Epidermal melanocyte (primary cell): Measurements from ENCODE around the gene ACVR1B.

Source experiments
- DNase-seq: peaks from one replicate; pipeline ENCODE4 v3.0.0; 2011; ENCODE audit warnings: low spot score; ENCODE audit not compliant: insufficient read length

ACVR1B gene

DNA sequence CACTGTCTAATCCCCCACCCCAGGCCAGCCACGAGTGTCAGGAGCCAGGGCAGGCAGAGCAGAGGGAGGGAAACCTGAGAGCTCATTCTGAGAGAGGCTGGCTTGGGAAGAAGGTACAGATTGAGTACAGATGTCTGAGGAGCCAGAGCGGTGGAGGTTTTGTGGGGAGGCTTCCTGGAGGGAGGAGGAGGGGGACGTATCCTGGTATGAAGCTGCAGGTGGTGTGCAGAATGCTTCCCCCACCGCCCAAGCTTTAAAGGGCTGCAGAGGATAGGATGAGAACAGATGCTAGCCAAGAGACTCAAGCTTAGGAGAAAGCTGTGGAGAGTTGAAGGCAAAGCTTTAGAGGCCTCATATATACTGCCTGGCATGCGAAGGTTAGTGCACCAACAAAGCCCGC is 52.1 kb downstream of the ACVR1B start:
- DNase-seq = no peak

DNA sequence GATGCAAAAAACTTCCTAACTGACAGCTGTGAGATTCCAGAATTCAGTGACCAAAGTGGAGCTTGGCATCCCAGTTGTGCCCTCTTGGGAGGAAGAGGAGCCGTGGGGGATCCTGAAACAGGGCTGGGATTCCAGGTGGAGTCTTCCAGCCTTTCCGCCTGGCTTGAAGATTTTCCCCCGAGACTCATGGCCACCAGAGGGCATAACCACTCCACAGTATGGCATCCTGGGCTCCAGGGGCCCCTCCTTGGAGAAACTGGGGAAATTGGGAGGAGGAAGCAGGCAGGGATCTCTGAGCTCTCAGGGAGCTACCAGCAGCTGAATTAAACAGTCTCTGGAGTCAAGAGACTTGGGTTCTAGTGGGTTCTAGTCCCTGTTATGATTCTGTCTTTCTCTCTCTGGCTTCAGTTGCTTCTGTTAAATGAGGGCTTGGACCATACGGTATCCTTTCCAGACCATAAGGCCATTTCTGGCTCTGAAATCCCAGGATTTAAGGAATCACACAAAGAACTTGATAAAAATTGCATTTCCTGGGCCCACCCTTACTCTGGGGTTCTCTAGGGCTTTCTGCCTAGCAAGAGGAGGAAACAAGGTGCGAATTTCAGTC is 52.6 kb downstream of the ACVR1B start:
- peak; percentile 92 for DNase-seq

DNA sequence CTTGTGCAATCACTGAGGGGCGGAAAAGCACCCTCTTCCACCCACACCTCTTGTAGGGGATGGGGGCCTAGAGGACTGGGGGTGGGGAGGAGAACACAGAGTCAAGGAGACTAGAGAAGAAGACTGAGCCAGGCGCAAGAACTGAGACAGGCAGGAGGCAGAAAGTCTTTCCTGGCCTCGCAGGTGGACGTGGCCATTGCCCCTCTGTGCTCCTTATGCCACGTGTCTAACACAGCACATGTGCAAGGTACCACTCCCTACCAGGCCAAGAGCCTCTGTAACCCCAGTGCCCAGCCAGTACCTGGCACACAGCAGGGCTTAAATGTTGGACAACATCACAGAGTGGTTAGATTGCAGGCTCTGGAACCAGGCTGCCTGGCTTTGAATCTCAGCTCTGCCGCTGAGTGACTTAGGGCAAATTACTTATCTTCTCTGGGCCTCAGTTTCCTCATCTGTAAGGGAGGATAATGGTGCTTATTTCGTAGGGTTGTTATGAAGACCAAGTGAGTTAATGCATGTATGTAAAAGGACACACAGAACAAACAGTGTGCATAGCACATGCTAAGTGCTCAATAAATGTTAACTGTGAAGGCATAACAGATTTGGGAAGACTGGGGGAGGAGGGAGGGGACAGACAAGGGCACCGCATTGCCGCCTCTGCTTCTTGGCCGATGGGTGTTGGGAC is 53.9 kb downstream of the ACVR1B start:
- DNase-seq = no peak

DNA sequence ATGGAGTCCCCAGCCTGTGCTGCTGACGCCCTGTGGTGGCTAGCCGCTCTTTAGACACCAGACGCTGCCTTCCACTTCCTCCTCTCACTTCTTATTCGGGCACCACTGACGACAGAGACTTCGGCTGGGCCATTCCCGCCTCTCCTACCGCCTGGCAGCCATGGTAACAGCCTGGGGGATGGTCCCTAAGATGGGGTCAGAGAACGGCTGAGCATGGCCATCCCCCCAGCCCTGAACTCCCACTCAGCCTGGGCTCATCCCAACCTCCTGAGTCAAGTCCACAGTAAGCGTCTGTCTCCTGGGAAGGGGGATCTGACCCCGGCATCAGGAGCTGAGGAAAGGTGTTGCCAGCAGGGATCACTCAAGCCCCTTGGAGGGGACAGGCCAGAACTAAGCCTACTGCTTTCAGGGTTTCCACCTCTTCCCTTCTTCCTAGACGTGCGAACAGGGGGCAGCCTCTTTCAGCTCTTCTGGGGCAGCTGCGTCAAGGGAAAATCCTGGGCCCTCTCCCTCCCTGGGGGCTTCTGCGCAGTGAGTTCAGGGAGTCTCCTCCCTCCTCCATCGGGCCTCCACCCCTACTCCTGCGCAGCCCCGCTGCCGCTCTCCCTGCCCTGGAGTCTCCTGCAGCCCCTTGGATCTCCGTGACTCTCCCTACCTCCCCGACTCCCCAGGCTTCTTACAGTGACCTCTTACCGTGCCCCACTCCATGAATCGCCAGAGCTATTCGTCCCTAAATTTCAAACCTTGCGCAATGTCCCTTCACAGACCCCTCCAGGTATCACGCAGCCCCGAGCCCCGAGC is 54.6 kb downstream of the ACVR1B start:
- no peak for DNase-seq

DNA sequence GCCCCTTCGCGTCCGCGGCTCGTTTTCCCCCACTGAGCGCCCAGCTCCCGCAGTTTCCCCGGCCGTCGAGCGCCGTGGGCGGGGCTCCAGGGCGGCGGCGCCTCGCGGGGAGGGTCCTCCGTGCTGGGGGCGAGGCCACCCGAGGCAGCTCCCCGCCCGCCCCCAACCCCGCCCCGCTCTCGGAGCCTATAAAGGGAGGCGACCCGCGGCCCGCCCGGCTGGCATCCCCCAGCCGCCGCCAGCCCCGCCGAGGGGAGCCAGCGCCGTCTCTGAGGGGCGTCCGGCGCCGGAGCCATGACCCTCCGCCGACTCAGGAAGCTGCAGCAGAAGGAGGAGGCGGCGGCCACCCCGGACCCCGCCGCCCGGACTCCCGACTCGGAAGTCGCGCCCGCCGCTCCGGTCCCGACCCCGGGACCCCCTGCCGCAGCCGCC is 55.2 kb downstream of the ACVR1B start, which contains the start of gene TAMALIN:
TSS of gene TAMALIN (plus strand) at position 221 of the 432 bp plus-strand sequence. CDS start at position 295, 74 bp downstream.
- DNase-seq = peak; percentile 76

DNA sequence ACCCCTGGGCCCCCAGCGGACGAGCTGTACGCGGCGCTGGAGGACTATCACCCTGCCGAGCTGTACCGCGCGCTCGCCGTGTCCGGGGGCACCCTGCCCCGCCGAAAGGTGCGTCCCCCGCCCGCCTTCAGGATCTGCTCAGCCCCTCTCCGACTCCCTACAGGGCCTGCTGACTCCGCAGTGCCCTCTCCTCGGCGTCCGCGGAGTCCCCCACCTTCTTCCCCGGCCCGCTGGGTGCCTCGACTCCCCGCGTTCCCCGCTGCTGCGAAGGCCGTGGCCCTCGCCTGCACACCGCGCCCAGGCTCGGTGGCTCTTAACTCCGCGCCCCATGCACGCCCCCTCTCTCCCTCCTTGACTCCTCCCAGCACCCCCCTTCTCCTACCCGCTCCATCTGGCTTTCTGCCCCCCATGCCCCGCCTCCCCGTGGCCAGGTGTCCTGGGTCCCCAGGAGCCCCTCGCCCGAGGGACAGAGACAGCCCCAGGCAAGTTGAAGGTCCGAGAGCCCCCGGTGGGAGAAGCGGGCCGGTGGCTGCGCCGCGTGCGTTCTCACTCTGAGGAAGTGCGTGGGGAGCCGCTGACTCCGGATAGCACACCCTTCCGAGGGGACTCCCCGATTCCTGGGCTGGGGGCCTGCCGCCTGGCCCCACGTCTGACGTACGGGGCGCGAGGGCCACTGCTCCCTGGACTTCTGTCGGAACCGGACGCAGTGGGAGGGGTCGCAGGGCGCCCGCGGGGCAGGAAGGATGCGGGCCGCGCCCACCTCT is 55.8 kb downstream of the ACVR1B start:
- DNase-seq = no peak

DNA sequence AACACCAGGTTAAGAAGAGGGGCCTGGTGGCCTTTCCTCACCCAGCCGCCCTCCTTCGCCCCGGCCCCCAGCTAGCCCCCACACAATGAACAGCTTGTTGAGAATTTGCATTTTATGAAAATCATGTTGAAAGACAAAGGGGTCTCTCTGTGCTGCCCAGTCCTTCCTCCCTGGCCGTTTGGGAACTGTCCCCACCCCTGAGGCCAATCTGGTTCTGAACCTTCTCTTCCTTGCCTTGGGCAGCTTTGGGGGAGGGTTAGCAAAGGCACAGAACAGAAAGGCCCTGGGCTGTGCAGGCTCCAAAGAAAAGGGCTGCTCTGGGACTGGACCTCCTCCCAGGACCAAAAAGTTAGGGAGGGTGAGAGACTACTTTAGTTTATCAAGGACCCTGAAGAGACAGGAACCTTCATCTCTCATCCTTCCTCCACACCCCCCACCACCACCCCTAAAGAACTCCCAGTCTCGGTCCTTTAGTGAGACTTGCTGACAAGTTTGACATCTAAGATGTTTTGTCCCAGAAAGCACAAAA is 56.5 kb downstream of the ACVR1B start:
- DNase-seq = no peak

DNA sequence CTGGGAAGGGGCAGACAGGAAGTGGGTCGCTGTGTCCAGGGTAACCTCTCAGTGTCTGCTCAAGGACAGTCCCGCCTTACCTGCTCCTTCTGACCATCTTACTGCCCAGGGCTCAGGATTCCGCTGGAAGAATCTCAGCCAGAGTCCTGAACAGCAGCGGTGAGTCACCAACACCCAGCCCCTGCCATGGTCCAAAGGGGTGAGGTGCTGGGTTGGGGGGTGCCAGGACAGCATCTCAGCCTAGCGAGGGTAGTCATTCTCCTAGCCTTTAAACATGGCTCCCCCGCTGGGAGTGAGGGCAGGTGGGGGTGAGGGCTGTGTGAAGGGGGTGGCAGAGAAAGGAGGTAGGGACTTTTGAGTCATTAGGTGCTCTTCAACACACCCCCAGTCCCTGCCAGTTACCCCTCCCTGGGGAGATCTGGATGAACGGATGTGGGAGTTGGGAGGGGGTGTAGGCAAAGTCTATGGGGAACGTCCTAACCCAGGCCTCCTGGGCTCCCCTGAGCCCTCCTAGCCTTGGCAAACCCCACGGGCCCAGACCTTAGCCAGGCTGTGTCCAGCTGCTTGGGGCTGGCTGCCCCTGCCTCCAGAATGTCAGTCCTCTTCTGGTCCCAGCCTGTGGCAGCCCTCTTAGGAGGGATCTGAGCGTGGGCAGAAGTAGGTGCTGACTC is 57.7 kb downstream of the ACVR1B start:
- DNase-seq = no peak

DNA sequence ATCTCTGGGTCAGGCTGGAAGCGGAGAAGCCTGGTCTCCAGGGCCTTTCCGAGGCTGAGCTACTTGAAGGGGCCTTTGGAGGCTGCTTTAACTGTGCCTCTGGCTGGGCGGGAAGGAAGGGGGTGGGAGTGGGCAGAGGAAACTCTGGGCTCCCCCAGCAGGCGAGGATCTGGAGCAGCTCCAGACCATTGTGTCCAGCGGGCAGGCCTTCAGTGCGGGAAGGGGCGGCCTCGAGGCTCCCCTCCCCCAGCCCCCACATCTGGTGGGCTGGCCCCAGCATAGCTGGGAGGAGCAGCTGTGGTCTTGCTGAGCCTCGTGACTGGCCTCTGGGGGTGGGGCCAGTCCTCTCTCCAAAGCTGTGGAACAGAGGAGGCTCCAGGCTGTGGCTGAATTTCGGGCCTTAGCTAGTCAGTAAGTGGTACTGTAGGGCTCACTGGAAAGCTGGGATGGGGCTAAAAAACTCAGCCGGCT is 58.7 kb downstream of the ACVR1B start:
- peak; percentile 100 for DNase-seq

DNA sequence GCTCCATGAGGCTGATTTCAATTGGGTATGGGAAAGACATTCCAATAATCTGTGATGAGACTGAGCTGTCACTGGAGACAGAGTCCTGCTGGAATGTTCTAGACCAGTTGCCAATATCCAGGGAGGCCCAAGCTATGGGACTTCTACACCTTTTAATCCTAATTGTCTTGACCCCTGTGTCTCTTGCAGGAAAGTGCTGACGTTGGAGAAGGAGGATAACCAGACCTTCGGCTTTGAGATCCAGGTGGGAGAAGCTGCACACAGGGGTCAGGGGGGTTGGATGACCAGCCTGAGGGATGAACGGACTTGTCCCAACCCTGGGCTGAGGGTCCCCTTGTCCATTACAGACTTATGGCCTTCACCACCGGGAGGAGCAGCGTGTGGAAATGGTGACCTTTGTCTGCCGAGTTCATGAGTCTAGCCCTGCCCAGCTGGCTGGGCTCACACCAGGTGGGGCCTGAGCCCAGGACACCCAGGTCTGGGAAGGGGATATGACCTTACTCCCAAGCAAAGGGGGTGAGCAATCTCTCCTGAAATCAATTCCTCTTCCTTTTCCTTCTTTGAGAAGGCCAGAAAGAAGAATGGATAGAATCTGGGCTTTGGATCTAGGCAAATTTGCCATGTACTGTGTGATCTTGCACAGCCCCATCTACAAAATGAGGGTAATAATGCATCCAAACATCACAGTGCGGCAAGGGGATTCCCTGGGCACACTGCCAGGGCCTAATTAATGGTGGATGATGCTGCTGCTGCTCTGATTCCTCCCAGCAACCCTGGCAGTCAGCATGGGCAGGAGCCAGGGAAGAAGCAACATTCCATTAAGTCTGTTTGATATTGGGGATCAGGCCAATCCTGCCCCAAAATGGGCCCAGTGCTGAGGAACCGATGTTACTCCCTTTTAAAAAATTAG is 59.4 kb downstream of the ACVR1B start:
- DNase-seq = peak; percentile 61

DNA sequence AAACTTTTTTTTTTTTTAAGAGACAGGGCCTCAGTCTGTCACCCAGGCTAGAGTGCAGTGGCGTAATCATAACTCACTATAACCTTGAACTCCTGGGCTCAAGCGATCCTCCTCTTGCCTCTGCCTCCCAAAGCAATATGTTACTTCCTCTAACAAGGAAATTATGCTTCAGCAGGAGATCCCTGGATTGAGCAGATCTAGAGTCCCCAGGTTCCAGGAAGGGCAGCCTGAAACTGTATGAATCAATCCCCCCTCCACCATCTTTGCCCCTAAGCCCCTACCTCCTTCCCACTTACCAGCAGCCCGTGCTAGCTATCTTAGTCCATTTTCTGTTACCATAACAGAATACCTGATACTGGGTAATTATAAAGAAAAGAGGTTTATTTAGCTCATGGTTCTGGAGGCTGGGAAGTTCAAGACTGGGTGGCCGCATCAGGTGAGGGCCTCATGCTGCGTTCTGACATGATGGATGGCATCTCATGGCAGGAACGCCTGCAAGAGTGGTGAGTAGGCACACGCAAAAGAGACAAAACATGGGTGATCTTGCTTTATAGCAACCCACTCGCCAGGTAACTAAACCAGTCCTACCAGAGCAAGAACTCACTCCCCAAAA is 60.2 kb downstream of the ACVR1B start:
- no peak for DNase-seq

DNA sequence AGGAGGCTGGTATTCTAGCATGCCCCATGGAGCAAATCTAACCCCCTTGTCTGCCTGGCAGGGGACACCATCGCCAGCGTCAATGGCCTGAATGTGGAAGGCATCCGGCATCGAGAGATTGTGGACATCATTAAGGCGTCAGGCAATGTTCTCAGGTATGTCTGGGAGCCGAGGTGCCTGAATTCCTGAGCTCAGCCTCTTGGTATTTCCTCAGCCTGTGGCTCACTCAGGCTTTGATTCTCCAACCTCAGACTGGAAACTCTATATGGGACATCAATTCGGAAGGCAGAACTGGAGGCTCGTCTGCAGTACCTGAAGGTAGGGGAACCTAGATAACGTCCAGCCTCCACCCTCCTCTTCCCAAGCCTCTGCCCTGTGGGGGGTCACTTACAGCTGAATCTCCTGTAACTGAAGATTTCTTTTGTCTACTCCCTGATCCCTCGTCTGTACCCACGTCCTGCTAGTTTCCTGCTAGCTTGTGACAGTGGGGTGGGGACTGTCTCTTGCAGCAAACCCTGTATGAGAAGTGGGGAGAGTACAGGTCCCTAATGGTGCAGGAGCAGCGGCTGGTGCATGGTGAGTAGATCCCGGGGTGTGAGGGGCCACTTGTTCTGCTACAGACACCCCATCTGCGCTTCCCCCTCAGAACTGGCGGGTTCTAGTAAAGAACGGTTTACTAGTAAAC is 62.3 kb downstream of the ACVR1B start:
- no peak for DNase-seq

DNA sequence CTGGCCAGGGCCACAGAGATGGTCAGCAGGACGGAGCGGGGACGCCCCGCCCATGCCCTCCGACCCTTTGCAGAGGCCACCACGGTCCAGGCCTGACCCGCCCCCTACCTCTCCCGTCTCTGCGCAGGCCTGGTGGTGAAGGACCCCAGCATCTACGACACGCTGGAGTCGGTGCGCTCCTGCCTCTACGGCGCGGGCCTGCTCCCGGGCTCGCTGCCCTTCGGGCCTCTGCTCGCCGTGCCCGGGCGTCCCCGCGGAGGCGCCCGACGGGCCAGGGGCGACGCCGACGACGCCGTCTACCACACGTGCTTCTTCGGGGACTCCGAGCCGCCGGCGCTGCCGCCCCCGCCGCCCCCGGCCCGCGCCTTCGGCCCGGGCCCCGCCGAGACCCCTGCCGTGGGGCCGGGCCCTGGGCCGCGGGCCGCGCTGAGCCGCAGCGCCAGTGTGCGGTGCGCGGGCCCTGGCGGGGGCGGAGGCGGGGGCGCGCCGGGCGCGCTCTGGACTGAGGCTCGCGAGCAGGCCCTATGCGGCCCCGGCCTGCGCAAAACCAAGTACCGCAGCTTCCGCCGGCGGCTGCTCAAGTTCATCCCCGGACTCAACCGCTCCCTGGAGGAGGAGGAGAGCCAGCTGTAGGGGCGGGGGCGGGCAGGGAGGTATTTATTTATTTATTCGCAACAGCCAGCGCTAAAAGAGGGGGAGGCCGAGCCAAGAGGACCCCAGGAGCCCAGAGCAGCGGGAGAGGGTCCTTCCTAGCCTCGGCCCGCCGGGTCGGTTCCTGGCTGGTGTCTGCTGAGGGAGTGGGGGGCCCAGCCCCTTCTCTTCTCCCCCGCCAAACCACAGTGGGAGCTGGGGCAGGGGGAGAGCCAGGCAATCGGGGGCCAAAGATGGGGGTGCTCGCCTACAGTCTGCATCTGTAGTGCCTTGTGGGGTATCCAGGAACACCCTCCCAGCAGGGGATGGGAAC is 63.4 kb downstream of the ACVR1B start:
- no peak for DNase-seq

DNA sequence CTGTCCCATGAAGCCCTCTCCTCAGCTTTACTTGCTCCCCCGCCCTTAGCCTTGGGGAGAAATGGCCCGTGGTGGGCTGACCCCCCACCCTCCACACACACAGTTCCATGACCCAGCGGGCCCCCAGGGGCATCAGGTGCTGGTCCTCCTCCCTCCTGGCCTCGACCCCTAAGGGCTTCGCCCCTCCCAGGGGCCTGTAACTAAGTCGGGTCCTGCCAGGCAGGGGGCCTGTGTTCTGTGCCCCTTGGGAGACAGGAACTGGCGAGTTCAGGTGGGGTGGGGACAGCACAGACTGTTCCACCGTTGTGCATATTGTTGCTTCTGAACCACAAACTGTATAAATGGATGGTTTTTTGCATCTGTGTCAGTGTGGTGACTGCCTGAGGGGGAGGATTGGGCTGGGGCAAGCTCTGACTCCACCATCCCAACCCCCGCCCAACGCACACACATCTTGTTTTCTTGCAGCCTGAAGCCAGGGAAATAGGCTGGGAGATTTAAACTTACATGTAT is 64.1 kb downstream of the ACVR1B start:
- peak; percentile 64 for DNase-seq

DNA sequence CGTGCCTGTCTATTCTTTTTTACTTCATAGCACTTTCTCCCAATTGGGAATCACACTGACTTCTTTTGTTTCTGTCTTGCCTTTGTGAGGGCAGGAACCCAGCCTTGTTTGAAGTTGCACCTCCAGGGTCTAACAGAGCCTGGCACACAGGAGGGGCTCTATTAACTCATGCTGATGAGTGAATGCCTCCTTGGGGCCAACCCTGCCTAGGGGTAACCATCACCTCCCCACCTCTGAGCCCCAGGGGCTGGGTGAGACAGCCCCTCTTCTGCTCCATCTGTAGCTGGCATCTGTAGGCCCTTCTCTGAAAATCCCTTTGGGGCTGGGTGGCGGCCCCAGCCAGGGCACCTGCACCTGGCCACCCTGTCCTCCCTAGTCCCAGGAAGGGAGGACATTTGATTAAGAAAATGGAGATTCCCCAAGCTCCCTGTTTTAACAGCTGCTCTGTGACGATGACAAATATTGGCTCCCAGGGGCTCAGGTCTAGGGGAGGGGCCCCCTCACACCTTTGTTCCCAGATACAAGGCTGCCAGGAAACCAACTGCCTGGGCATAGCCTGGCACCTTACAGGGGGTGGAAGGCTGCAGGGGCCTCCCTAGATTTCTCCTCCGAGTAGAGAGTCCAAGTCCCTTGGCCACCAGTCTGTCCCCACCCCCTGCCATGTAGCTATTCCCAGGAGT is 67.1 kb downstream of the ACVR1B start:
- DNase-seq = no peak

DNA sequence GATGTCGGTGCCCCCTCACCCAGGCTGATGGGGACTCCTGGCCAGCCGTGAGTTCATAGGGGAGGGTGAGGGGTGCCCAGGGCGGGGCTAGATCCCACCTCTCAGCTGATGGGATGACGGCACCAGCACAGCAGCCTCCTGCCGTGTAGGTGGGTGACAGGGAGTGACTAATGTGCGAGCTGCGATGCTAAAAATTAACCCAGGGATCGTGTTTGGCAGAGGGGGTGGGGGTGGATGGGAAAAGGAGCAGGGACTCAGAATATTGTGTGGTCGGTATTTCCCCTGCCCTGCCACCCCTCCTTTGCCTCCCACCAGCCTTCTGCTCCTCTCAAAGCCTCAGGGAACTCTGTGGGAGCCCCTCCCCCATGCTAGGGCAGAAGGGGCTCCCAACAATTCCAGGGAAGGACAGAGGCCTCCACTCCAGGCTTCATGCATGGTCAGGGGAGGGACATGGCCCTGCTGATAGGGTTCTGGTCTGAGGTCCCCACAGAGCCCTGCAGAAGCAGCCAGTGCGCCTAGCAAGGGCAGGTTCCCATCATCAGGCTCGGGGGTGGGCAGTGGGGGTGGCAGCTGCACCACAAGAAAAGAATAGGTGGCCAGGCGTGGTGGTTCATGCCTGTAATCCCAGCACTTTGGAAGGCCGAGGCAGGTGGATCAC is 67.7 kb downstream of the ACVR1B start:
- DNase-seq = no peak
